B cell (primary cell): ENCODE results near the gene EXOC6. TPM values are rescaled to one million over a fixed set of nuclear protein-coding genes. Genes with fewer than 3 reads are reported as not detected.

ENCODE experiments used
- ATAC-seq: fragments of 200-7000 bp; cut with Tn5 transposase; one replicate; pipeline ENCODE4 v1.10.0; 2021; ENCODE audit warnings: low read depth, mild to moderate bottlenecking, moderate number of reproducible peaks, moderate library complexity
- CTCF ChIA-PET: fragments of 350-600 bp; sonication (Branson Sonifier 250); formaldehyde crosslinking; loops from one replicate; lab custom pipeline; 2021; ENCODE audit warnings: antibody characterized with exemption, inconsistent platforms; lab: Charles Lee
- POLR2A ChIA-PET: fragments of 350-600 bp; sonication (Branson Sonifier 250); formaldehyde crosslinking; loops from one replicate; lab custom pipeline; 2021; ENCODE audit warnings: antibody characterized with exemption; lab: Charles Lee
- DNase-seq: peaks from one replicate; pipeline ENCODE4 v3.0.0; 2013
- H2AFZ ChIP-seq: 2 replicates; pipeline ENCODE4 v1.6.1; 2012; ENCODE audit warnings: mild to moderate bottlenecking, low read depth, low read length; ENCODE audit not compliant: insufficient read depth, poor library complexity, severe bottlenecking
- H3K27ac ChIP-seq, 2 donors: 1 replicate in 1 of 2; 2 replicates in 1 of 2; pipeline ENCODE4 v1.5.1; 2012 to 2013; ENCODE audit warnings: low read length in 2 of 2, mild to moderate bottlenecking in 2 of 2, moderate library complexity in 1 of 2
- H3K27me3 ChIP-seq, 4 experiments: fragments of 200-600 bp in 1 of 4; sonication (generic) in 1 of 4; replicated peaks in 1 of 4; 1 replicate in 2 of 4; 2 replicates in 2 of 4; pipeline versions ENCODE4 v1.6.1 to v1.7.0; 2013 to 2016; ENCODE audit warnings: low read length in 3 of 4, mild to moderate bottlenecking in 2 of 4, mixed read lengths in 1 of 4, moderate library complexity in 1 of 4; ENCODE audit not compliant: insufficient read depth in 4 of 4, control insufficient read depth in 3 of 4; ENCODE audit errors: control extremely low read depth in 1 of 4
- H3K36me3 ChIP-seq, 2 experiments: replicated peaks in 1 of 2; 1 replicate in 1 of 2; 2 replicates in 1 of 2; pipeline versions ENCODE4 v1.6.1 to v1.7.1; 2013; ENCODE audit warnings: low read length in 1 of 2; ENCODE audit not compliant: insufficient read depth in 2 of 2, control insufficient read depth in 1 of 2; ENCODE audit errors: control extremely low read depth in 1 of 2, extremely low read depth in 1 of 2
- H3K4me1 ChIP-seq, 2 donors: fragments of 200-600 bp in 1 of 2; sonication (generic) in 1 of 2; 1 replicate in 1 of 2; 2 replicates in 1 of 2; pipeline versions ENCODE4 v1.5.1 to v1.6.1; 2013 to 2017; ENCODE audit warnings: low read length in 2 of 2; ENCODE audit not compliant: control insufficient read depth in 2 of 2, insufficient read depth in 2 of 2
- H3K4me2 ChIP-seq: replicated peaks from 2 replicates; pipeline ENCODE3; 2012; ENCODE audit warnings: mild to moderate bottlenecking, low read depth, low read length; ENCODE audit not compliant: poor library complexity, severe bottlenecking
- H3K4me3 ChIP-seq, 5 experiments: fragments of 200-600 bp in 1 of 5; sonication (generic) in 1 of 5; 1 replicate in 3 of 5; 2 replicates in 2 of 5; pipeline versions ENCODE4 v1.5.1 to v1.7.0; 2011 to 2016; ENCODE audit warnings: low read length in 4 of 5, mild to moderate bottlenecking in 4 of 5, low read depth in 2 of 5, control low read depth in 1 of 5, moderate library complexity in 1 of 5; ENCODE audit not compliant: insufficient read depth in 1 of 5; ENCODE audit errors: control extremely low read depth in 1 of 5, extremely low read depth in 1 of 5
- H3K79me2 ChIP-seq: fragments of 200-600 bp; sonication (generic); one replicate; pipeline ENCODE4 v1.6.0; 2016; ENCODE audit warnings: low read length; ENCODE audit not compliant: control insufficient read depth, insufficient read depth
- H3K9ac ChIP-seq: fragments of 200-600 bp; sonication (generic); 2 replicates; pipeline ENCODE4 v1.6.1; 2017; ENCODE audit warnings: mild to moderate bottlenecking, low read length, moderate library complexity
- H3K9me3 ChIP-seq, 3 donors: one replicate each; pipeline versions ENCODE4 v1.6.1 to v1.7.1; 2013; ENCODE audit warnings: low read length in 2 of 3; ENCODE audit not compliant: control insufficient read depth in 2 of 3, insufficient read depth in 1 of 3; ENCODE audit errors: control extremely low read depth in 1 of 3
- H4K20me1 ChIP-seq: 2 replicates; pipeline ENCODE4 v1.6.0; 2012; ENCODE audit warnings: mild to moderate bottlenecking, low read length; ENCODE audit not compliant: insufficient read depth, control insufficient read depth, poor library complexity, severe bottlenecking
- H3K27ac Mint-ChIP-seq: one replicate; pipeline ENCODE4 v1.8.0; 2021; ENCODE audit warnings: mixed read lengths
- H3K27me3 Mint-ChIP-seq: one replicate; pipeline ENCODE4 v1.8.0; 2021; ENCODE audit warnings: mixed read lengths
- H3K4me1 Mint-ChIP-seq: one replicate; pipeline ENCODE4 v1.8.0; 2021; ENCODE audit warnings: mixed read lengths
- H3K4me3 Mint-ChIP-seq: one replicate; pipeline ENCODE4 v1.8.0; 2021; ENCODE audit warnings: mixed read lengths
- H3K9me3 Mint-ChIP-seq: one replicate; pipeline ENCODE4 v1.8.0; 2022; ENCODE audit warnings: mixed read lengths; ENCODE audit not compliant: insufficient read depth
- EZH2 ChIP-seq: IDR thresholded peaks from 2 replicates; pipeline ENCODE4 v1.6.1; 2012; ENCODE audit warnings: borderline replicate concordance, low read depth, mild to moderate bottlenecking, moderate library complexity, low read length; ENCODE audit not compliant: insufficient read depth, poor library complexity, severe bottlenecking
- WGBS: methylation state at CpG from one replicate; pipeline ENCODE4 v1.1.5; 2013; ENCODE audit warnings: missing lambda C conversion rate; ENCODE audit not compliant: insufficient coverage; 5-methylcytosine and 5-hydroxymethylcytosine counted together
- intact Hi-C: fragments of 100-400 bp; cut with micrococcal nuclease; formaldehyde crosslinking; loops from one replicate; pipeline ENCODE4 v1.10.0; 2022
- polyA plus RNA-seq: library from polyadenylated mRNA; depleted of rRNA; stranded (reverse); fragments of >200 nt; gene quantifications from 2 replicates; pipeline ENCODE4 v1.2.3, GENCODE V29; 2012
- total RNA-seq, 2 donors: library from RNA; stranded (reverse); fragments of 120-200 nt in 1 of 2; gene quantifications; 1 replicate in 1 of 2; 2 replicates in 1 of 2; pipeline versions ENCODE4 v1.2.3 to v1.2.4, GENCODE V29; 2013 to 2022
- TF ChIP-seq, protein P1 (sequence below): fragments of 200-600 bp; IDR thresholded peaks from one replicate; pipeline ENCODE4 v1.8.0; 2022; ENCODE audit warnings: antibody characterized with exemption, mild to moderate bottlenecking

EXOC6 gene
- total and polyA plus RNA-seq, 2 donors (not counting 1 experiment from before 2014, with no cell fraction given), result 7.9 to 22.6 TPM

DNA sequence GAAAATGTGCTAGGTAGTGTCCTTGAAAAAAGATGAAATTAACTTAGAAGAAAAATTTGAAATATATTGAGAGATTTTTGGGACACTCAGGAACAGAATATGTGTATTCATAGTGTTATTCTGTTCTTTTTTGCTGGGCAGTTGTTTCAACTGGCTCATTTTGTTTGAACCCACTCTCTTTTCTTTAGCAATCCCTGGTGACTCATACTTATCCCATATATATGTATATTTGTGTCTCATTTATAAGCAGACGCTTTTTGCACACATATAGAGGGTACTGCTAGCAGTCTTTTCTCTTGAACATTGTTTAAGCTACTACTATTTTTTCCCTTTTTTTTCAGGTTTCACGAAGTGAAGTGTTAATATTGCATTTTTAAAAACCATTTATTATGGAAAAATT lies 1.9 kb downstream of the EXOC6 start:
- no peaks in the 10 kb centered on the region for H3K27me3 ChIP-seq
- H4K20me1 ChIP-seq, result no peaks in the 10 kb centered on the region
- no peak overlapping the region for H3K9ac ChIP-seq
- intact Hi-C loops, result no loop called here
- Mint-ChIP-seq H3K27me3 (no peaks in the 10 kb centered on the region), H3K4me1 (peaks cover 39% of the 10 kb centered on the region), H3K4me3 (no peak overlapping the region), H3K9me3 (no peaks in the 10 kb centered on the region), H3K27ac (no peak overlapping the region)
- CTCF ChIA-PET, result interaction anchor here (0.5 to 6.8 kb wide), 6 partner anchors 13 to 160 kb away, joined by 3 to 73 read pairs (median 3); partner anchors contain the start of gene HHEX
- H3K4me1 ChIP-seq, result peaks cover 23 to 26% of the 10 kb centered on the region in 2 donors
- no CpG with 5 or more reads among the region's 2 CpGs for WGBS
- no peak overlapping the region for H3K27ac ChIP-seq
- DNase-seq, result no peak
- peak overlapping the region; percentile 74 for H3K4me2 ChIP-seq
- peaks cover 0 to 1% (median 0%) of the 10 kb centered on the region in 3 donors for H3K9me3 ChIP-seq
- H3K79me2 ChIP-seq, result peaks cover 59% of the 10 kb centered on the region
- H3K4me3 ChIP-seq, result no peak overlapping the region
- POLR2A ChIA-PET, result no interaction called here
- TF ChIP-seq EZH2, result no peak
- TF ChIP-seq, protein P1, sequence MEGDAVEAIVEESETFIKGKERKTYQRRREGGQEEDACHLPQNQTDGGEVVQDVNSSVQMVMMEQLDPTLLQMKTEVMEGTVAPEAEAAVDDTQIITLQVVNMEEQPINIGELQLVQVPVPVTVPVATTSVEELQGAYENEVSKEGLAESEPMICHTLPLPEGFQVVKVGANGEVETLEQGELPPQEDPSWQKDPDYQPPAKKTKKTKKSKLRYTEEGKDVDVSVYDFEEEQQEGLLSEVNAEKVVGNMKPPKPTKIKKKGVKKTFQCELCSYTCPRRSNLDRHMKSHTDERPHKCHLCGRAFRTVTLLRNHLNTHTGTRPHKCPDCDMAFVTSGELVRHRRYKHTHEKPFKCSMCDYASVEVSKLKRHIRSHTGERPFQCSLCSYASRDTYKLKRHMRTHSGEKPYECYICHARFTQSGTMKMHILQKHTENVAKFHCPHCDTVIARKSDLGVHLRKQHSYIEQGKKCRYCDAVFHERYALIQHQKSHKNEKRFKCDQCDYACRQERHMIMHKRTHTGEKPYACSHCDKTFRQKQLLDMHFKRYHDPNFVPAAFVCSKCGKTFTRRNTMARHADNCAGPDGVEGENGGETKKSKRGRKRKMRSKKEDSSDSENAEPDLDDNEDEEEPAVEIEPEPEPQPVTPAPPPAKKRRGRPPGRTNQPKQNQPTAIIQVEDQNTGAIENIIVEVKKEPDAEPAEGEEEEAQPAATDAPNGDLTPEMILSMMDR, result no peak
- no peaks in the 10 kb centered on the region for H3K36me3 ChIP-seq
- no peak overlapping the region for H2AFZ ChIP-seq
- ATAC-seq, result no peak

DNA sequence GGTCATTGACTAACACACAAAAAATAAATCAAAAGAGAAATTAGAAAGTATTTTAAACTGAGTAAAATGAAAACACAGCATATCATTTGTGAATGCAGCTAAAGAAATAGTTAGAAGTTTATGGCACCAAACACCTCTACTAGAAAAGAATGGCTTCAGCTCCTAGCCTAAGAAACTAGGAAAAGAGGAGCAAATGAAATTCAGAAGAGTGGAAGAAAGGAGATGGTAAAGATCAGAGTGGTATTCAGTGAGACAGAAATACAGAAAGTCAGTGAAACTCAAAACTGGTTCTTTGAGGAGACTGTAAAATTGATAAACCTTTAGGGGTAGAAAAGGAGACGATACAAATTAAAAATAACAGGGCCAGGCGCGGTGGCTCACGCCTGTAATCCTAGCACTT lies 2.7 kb downstream of the EXOC6 start:
- ChIA-PET CTCF (interaction anchor here (5.2 to 6.8 kb wide), 2 partner anchors 14 to 160 kb away, joined by 38 to 73 read pairs; partner anchors contain the start of gene HHEX), POLR2A (no interaction called here)
- H3K9me3 ChIP-seq, result peaks cover 0 to 1% (median 0%) of the 10 kb centered on the region in 3 donors
- intact Hi-C loops, result no loop called here
- no peak overlapping the region for H3K4me2 ChIP-seq
- H4K20me1 ChIP-seq, result no peaks in the 10 kb centered on the region
- Mint-ChIP-seq H3K4me3 (no peak overlapping the region), H3K27me3 (no peaks in the 10 kb centered on the region), H3K4me1 (peaks cover 36% of the 10 kb centered on the region), H3K27ac (no peak overlapping the region), H3K9me3 (no peaks in the 10 kb centered on the region)
- peaks cover 20 to 23% of the 10 kb centered on the region in 2 donors for H3K4me1 ChIP-seq
- DNase-seq, result no peak
- no CpG with 5 or more reads among the region's 4 CpGs for WGBS
- peaks cover 67% of the 10 kb centered on the region for H3K79me2 ChIP-seq
- no peaks in the 10 kb centered on the region for H3K27me3 ChIP-seq
- H3K36me3 ChIP-seq, result no peaks in the 10 kb centered on the region
- no peak for ATAC-seq
- no peak overlapping the region for H3K4me3 ChIP-seq
- no peak overlapping the region for H3K27ac ChIP-seq
- TF ChIP-seq EZH2, result no peak
- TF ChIP-seq, protein P1, result no peak
- H3K9ac ChIP-seq, result no peak overlapping the region
- no peak overlapping the region for H2AFZ ChIP-seq
